Head of caudate nucleus (tissue), 42 donors: ENCODE results near the gene SUSD1.

Experiments used
- DNase-seq, 42 donors: peaks; one replicate each; pipeline versions ENCODE4 v3.0.0 to v3.0.0-alpha.2; 2020 to 2021; ENCODE audit warnings: mixed read lengths in 7 of 42
- intact Hi-C: fragments of 100-400 bp; cut with DNase I; formaldehyde crosslinking; loops from one replicate; pipeline ENCODE4 v1.15.0; 2022

The SUSD1 gene

GRCh38 chr9:112112519-112112918 lies 62.6 kb downstream of the SUSD1 start:
- peak in 8 of 42 donors; percentile 23 to 59 (median 38) for DNase-seq
- intact Hi-C loops, result no loop called here

- intact Hi-C loops, result no loop called here
- DNase-seq, result peak in 40 of 42 donors; percentile 20 to 88 (median 64)
These were observed 63.6 kb downstream of the SUSD1 start for GRCh38 chr9:112111461-112111860.

- DNase-seq, result peak in 2 of 42 donors; percentile 7 to 20
- intact Hi-C loops, result no loop called here
These were observed 64.4 kb downstream of the SUSD1 start for GRCh38 chr9:112110777-112111113.

GRCh38 chr9:112110094-112110776 lies 64.9 kb downstream of the SUSD1 start:
- peak in 8 of 42 donors; percentile 18 to 58 (median 48) for DNase-seq
- intact Hi-C loops, result no loop called here

GRCh38 chr9:112104901-112105300 lies 70.2 kb downstream of the SUSD1 start:
- intact Hi-C loops, result no loop called here

GRCh38 chr9:112104401-112104800 lies 70.7 kb downstream of the SUSD1 start:
- no peak for DNase-seq
- intact Hi-C loops, result no loop called here

More at GRCh38 chr9:112104901-112105300, 70.2 kb downstream of the SUSD1 start:
- DNase-seq, result no peak

GRCh38 chr9:112103405-112103804 lies 71.7 kb downstream of the SUSD1 start:
- peak in 26 of 42 donors; percentile 19 to 73 (median 42) for DNase-seq
- intact Hi-C loops, result no loop called here

- peak in 41 of 42 donors; percentile 38 to 84 (median 64) for DNase-seq
- intact Hi-C loops, result loop anchor here (10.0 kb wide), 2 partner anchors 237 to 617 kb away; partner anchors contain the start of genes INIP and PTBP3
These were observed 77.1 kb downstream of the SUSD1 start for GRCh38 chr9:112097712-112098688.

GRCh38 chr9:112094948-112095681 lies 80.0 kb downstream of the SUSD1 start:
- intact Hi-C loops, result loop anchor here (10.0 kb wide), 2 partner anchors 240 to 620 kb away; partner anchors contain the start of genes INIP and PTBP3
- no peak for DNase-seq

GRCh38 chr9:112094241-112094640 lies 80.9 kb downstream of the SUSD1 start:
- intact Hi-C loops, result loop anchor here (10.0 kb wide), 2 partner anchors 241 to 621 kb away; partner anchors contain the start of genes INIP and PTBP3
- DNase-seq, result no peak

GRCh38 chr9:112093870-112094216 lies 81.3 kb downstream of the SUSD1 start:
- intact Hi-C loops, result loop anchor here (10.0 kb wide), 2 partner anchors 241 to 621 kb away; partner anchors contain the start of genes INIP and PTBP3
- no peak for DNase-seq

- no peak for DNase-seq
- intact Hi-C loops, result loop anchor here (10.0 kb wide), 2 partner anchors 241 to 621 kb away; partner anchors contain the start of genes INIP and PTBP3
These were observed 81.8 kb downstream of the SUSD1 start for GRCh38 chr9:112093147-112093869.

- peak in 34 of 42 donors; percentile 12 to 75 (median 52) for DNase-seq
These were observed 83.3 kb downstream of the SUSD1 start for GRCh38 chr9:112091810-112092209.

GRCh38 chr9:112087506-112087905 lies 87.6 kb downstream of the SUSD1 start:
- intact Hi-C loops, result loop anchor here (5.0 kb wide), 1 partner anchor 275 kb away; no protein-coding TSS in a partner anchor

More at GRCh38 chr9:112091810-112092209, 83.3 kb downstream of the SUSD1 start:
- intact Hi-C loops, result loop anchor here (10.0 kb wide), 2 partner anchors 243 to 623 kb away; partner anchors contain the start of genes INIP and PTBP3

GRCh38 chr9:112086627-112087026 lies 88.5 kb downstream of the SUSD1 start:
- intact Hi-C loops, result loop anchor here (5.0 kb wide), 1 partner anchor 276 kb away; no protein-coding TSS in a partner anchor
- no peak for DNase-seq

More at GRCh38 chr9:112087506-112087905, 87.6 kb downstream of the SUSD1 start:
- DNase-seq, result no peak

- intact Hi-C loops, result loop anchor here (5.0 kb wide), 1 partner anchor 277 kb away; no protein-coding TSS in a partner anchor
These were observed 90.2 kb downstream of the SUSD1 start for GRCh38 chr9:112084907-112085306.

GRCh38 chr9:112084334-112084733 lies 90.8 kb downstream of the SUSD1 start:
- intact Hi-C loops, result no loop called here

More at GRCh38 chr9:112084907-112085306, 90.2 kb downstream of the SUSD1 start:
- DNase-seq, result no peak

More at GRCh38 chr9:112084334-112084733, 90.8 kb downstream of the SUSD1 start:
- DNase-seq, result no peak
